ENCODE measurements around the gene DNAH1.
A peak's percentile ranks its signal among the peaks of the same experiment; 100 is the strongest.
"Not testable (repeated sequence)": the region's sequence is repeated elsewhere in the genome, so short reads cannot be mapped to it uniquely, and the experiment has no call there.

DNAH1 gene

GRCh38 chr3:52313774-52314188 lies 2.3 kb upstream of the DNAH1 start:
- no peak for DNase-seq

GRCh38 chr3:52314489-52314888 lies 1.6 kb upstream of the DNAH1 start:
- no peak for DNase-seq

DNA sequence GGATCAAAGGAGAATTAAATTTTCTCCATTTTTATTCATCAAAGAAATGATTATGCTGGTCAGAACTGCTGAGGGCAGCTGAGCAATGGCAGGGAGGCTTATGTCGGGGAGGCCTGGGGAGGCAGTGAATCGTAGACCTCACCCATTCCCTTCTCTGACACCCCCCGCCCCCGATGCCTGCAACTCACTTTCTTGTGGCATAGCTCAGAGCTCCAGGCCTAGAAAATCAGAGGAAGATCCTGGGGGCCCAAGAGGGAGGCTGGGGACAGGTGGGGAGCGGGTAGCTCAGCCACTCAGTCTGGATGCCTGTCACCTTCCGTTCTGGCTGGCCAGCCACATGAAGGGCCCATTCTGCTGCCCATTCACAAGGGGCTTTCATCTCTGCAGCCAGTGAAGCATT lies 1.1 kb upstream of the DNAH1 start:
- DNase-seq: no peak

GRCh38 chr3:52317208-52318000 lies 1.3 kb downstream of the DNAH1 start:
- peak; percentile 86 for DNase-seq

DNA sequence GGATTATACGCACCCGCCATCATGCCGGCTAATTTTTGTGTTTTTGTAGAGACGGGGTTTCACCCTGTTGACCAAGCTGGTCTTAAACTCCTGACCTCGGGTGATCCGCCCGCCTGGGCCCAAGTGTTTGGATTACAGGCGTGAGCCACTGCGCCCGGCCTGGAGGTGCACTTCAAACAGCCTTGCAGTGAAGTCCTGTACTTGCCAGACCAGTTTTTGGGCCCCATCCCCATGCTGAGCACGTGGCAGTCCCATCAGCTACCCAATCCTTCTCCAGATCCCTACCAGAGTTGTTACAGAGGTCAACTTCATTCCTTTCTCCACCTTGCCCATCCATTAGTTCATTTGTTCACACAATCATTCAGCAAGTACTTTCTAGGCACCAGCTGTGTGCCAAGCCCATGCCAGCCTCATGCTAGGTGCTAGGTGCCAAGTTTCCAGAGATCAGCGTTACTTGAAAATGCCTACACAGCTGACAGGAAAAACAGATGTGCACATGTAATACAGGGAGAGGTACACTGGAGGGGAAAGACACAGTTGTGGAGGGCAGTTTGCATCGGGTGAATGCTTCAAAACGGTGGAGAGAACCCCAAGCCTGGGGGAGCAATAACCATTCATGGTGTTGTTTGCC lies 2.2 kb downstream of the DNAH1 start:
- no peak for DNase-seq

- no peak for DNase-seq
These were observed 3.9 kb downstream of the DNAH1 start for GRCh38 chr3:52319921-52320595.

DNA sequence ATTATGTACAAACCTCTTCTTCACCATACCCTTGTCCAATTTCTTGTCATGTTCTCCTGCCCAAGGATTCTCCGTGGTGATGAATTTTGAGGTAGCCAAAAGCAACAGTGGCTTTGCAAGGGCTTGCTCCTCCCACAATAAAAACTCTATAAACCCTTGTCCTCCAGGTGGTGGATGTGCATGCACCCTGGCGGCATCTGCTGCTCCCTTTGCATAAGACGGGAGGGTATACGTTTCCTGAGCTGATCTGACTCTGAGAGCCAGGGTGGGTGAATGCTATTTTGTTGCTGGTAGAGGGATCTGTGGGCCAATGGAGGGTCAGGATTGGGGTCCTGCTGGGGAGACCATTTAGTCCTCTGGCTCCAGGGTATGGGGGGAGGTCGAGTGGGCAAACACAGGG lies 5.4 kb downstream of the DNAH1 start:
- DNase-seq: no peak

DNA sequence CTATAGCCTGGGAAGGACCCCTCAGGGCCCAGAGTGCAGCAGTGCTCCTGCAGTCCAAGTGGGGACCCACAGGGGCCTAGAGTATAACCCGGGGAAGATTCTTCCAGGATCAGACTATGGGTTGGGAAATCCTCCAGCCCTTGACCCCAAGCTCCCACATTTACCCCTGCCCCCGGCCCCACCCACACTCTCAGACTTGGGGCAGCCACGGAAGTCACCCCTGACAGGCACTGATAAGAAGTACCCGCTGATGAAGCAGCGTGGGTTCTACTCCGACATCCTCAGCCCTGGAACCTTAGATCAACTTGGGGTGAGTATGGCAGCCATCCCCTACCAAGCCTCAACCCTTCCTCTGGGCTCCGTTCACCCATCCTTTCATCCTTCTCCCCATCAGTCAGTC lies 6.3 kb downstream of the DNAH1 start:
- no peak for DNase-seq

DNA sequence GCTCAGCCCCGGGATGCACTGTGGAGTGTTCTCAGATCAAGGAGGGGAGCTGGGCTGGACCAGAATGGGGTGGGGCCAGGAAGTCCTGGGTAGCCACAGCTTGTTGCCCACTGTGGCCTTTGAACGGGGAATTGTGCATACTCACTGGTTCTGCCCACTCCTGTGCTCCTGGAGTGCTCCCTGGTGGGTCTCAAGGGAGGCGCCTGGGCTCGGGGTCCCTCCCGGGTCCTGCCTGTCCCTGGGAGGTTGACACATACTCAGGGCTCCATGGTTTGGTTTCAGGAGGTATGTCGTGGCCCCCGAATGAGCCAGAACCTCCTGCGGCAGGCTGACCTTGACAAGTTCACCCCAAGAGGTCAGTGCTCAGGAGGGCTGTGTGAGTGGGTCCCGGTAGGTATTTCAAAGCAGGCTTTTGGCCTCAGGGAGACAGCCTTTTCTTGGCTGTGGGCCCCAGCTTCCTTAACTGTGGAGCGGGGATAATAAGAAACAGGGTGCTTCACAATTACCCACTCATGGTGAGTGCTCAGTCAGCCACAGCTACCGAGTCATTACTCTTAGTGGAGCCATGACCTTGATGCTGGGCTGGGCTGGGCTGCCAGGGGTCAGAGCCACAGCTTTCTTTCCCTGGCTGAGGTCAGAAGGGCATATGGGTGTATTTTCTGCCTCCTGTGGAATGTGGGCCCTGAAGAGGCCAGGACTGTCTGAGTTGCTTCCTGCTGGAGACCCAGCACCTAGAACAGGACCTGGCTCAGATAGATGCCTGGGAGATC lies 7.6 kb downstream of the DNAH1 start:
- DNase-seq: no peak

DNA sequence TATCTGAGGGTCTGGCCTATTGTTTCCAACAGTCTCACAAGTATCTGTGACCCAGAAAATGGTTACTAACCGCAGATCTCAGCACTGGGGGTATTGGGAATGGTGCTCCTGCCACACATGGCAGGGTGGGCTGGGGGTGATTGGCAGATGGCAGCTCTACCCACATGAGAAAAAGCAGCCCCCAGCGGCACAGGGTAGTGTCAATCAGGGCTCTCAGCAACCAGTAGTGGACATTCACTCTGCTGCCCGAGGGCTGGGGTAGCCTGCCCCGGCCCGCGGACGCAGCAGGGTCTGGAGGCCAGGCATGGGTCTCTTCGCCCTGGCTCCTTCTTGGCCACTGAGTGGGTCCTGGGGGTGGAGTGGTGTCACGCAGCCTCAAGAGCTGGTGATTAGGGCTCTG lies 8.6 kb downstream of the DNAH1 start:
- DNase-seq: no peak

DNA sequence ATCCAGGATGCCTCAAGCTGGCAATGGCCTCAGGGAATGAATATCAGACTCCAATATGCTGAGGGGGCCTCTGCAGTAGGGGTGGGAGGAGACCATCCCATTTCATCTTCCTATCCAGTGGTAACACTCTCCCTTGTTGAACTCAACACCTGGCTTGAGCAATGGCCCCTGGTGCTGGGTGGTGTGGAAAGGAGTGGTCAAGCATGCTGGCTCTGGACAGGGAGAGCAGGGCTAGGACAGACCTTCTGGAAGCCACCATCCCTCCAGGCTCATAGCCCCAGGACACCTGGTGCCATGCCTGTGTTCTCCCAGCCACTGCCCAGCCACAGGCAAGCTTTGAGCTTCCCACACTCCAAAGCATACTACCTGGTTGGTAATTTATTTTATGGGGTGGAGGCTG lies 9.6 kb downstream of the DNAH1 start:
- no peak for DNase-seq

DNA sequence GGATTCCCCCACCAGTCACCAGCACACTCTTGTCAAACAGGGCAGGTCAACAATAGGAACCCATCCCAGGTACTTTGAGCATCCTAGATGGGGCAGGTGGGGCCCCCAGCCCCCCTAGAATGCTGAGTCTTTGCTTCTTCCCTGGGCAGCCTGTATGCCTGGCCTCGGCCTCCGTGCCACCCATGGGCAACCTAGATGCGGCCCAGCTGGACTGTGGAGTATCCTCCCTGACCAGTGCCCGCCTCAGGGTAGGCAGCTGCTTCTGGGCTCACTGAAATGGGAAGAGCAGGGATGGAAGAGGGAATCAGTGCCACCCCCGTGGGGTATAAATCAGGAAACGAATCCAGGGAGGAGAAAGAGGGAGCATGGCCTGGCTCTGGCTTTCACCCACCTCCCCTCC lies 10.9 kb downstream of the DNAH1 start:
- no peak for DNase-seq

GRCh38 chr3:52327486-52328290 lies 11.6 kb downstream of the DNAH1 start:
- DNase-seq: no peak

- DNase-seq: no peak
These were observed 12.5 kb downstream of the DNAH1 start for GRCh38 chr3:52328536-52329080.

DNA sequence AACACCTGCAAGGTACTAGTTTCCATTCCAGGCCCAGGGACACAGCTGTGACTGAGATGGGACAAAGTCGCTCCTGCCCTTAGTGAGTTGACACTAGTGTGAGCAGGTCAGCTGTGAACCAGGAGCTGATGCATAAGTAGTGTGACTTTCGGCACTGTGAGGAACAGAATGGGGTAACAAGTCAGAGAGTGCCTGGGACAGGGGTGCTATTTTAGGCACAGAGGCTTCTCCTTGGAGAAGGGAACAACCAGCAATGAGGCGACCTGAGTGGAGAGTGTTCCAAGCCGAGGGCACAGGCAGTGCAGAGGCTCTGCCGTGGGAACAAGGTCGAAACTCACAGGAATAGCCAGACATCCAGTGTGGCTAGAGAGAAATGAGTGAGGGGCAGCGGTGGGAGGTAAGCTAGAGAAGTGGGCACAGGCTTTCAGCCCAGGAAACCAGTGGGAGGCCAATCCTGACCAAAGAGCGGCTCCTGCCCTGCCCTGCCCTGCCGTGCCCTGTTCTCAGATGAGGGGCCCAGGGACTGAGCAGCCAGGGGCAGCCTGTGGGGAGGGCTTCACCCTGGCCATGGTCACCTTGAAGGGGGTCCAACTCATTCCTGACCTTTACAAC lies 14.2 kb downstream of the DNAH1 start:
- DNase-seq: no peak

- DNase-seq: no peak
These were observed 15.0 kb downstream of the DNAH1 start for GRCh38 chr3:52331091-52331490.

GRCh38 chr3:52331906-52332305 lies 15.8 kb downstream of the DNAH1 start:
- no peak for DNase-seq

GRCh38 chr3:52333869-52334557 lies 17.9 kb downstream of the DNAH1 start:
- DNase-seq: no peak

DNA sequence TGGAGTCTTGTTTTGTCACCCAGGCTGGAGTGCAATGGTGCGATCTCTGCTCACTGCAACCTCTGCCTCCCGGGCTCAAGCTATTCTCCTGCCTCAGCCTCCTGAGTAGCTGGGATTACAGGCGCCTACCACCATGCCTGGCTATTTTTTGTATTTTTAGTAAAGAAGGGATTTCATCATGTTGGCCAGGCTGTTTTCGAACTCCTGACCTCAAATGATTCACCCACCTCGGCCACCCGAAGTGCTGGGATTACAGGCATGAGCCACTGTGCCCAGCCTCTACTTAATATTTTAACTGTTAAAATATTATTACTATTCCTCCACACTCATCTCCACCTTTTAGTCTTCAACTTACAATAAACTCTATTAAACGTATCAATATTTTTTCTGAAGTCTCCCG lies 22.0 kb downstream of the DNAH1 start:
- not testable (repeated sequence) for DNase-seq

DNA sequence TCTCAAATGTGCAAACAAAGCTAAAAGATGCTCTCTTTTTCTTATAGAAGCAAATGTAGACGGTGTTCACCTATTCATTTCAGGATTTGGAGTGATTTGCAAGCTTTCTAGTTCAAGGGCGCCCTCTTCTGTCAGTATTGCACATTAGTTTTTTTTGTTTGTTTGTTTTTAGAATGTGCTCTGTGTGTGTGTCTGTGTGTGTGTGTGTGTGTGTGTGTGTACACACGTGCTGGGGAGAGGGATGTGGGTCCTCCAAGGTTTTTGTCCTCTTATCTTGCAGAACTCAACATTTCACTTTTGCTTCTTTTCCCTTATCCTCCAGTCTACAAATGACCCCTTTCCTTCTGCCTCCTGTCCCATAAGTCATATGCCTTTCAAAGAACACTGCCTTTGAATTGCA lies 23.5 kb downstream of the DNAH1 start:
- DNase-seq: peak; percentile 90

GRCh38 chr3:52341123-52341522 lies 25.0 kb downstream of the DNAH1 start:
- DNase-seq: no peak

Data from eye (tissue), 1 donor.